ENCODE results near the gene ACBD7. TPM values are rescaled to one million over a fixed set of nuclear protein-coding genes. Genes with fewer than 3 reads are reported as not detected.

Gene ACBD7
- total and polyA plus RNA-seq, 8 donors = 0.21 to 9.2 (median 5.7) TPM

GRCh38 chr10:15060638-15061037, 27.9 kb downstream of the ACBD7 start:
- H3K4me1 ChIP-seq = no peaks in the 10 kb centered on the region
- no peak for DNase-seq
- H3K9me3 ChIP-seq = peaks cover 0 to 18% of the 10 kb centered on the region in 2 donors
- no peak overlapping the region for H3K4me3 ChIP-seq
- intact Hi-C loops (cut with DNase I) = no loop called here
- no peak for ATAC-seq
- TF ChIP-seq CTCF (IDR thresholded peaks at IDR 0.05) = no peak
- H3K27me3 ChIP-seq = no peaks in the 10 kb centered on the region
- no peaks in the 10 kb centered on the region for H3K36me3 ChIP-seq
- no peak overlapping the region for H3K27ac ChIP-seq

GRCh38 chr10:15059914-15060313, 28.7 kb downstream of the ACBD7 start:
- Histone ChIP-seq H3K27me3 (no peaks in the 10 kb centered on the region), H3K27ac (no peak overlapping the region), H3K9me3 (peaks cover 0 to 18% of the 10 kb centered on the region in 2 donors), H3K4me1 (no peaks in the 10 kb centered on the region), H3K4me3 (no peak overlapping the region), H3K36me3 (no peaks in the 10 kb centered on the region)
- ATAC-seq (no peak), DNase-seq (no peak)
- intact Hi-C loops (cut with DNase I) = no loop called here
- TF ChIP-seq CTCF (IDR thresholded peaks at IDR 0.05) = no peak

GRCh38 chr10:15058689-15059088, 29.9 kb downstream of the ACBD7 start:
- H3K27me3 ChIP-seq = no peaks in the 10 kb centered on the region
- DNase-seq (no peak), ATAC-seq (no peak)
- H3K9me3 ChIP-seq = peaks cover 0 to 18% of the 10 kb centered on the region in 2 donors
- no peaks in the 10 kb centered on the region for H3K4me1 ChIP-seq
- intact Hi-C loops (cut with DNase I) = no loop called here
- H3K4me3 ChIP-seq = no peak overlapping the region
- TF ChIP-seq CTCF (IDR thresholded peaks at IDR 0.05) = no peak
- H3K36me3 ChIP-seq = no peaks in the 10 kb centered on the region
- no peak overlapping the region for H3K27ac ChIP-seq

GRCh38 chr10:15053061-15053460, 35.5 kb downstream of the ACBD7 start:
- Histone ChIP-seq H3K27ac (no peak overlapping the region), H3K9me3 (no peaks in the 10 kb centered on the region), H3K36me3 (no peaks in the 10 kb centered on the region), H3K4me3 (no peak overlapping the region), H3K27me3 (no peaks in the 10 kb centered on the region), H3K4me1 (no peaks in the 10 kb centered on the region)
- no peak for TF ChIP-seq CTCF (IDR thresholded peaks at IDR 0.05)
- peak; percentile 14 for ATAC-seq
- intact Hi-C loops (cut with DNase I) = no loop called here
- DNase-seq = no peak

GRCh38 chr10:15052121-15052520, 36.5 kb downstream of the ACBD7 start:
- Histone ChIP-seq H3K4me1 (no peaks in the 10 kb centered on the region), H3K9me3 (no peaks in the 10 kb centered on the region), H3K27ac (no peak overlapping the region), H3K27me3 (no peaks in the 10 kb centered on the region), H3K36me3 (no peaks in the 10 kb centered on the region), H3K4me3 (no peak overlapping the region)
- ATAC-seq (no peak), DNase-seq (no peak)
- no peak for TF ChIP-seq CTCF (IDR thresholded peaks at IDR 0.05)
- intact Hi-C loops (cut with DNase I) = no loop called here
